HG03108 (cell line): ENCODE results near the gene MAP4K1.
"Not testable (repeated sequence)": the region's sequence is repeated elsewhere in the genome, so short reads cannot be mapped to it uniquely, and the experiment has no call there.

Source experiments
- ATAC-seq: cut with Tn5 transposase; IDR thresholded peaks from one replicate; pipeline ENCODE4 v1.9.1; 2021; ENCODE audit warnings: moderate library complexity; ENCODE audit not compliant: unreplicated experiment

Gene MAP4K1

GRCh38 chr19:38653028-38653571, 35.3 kb upstream of the MAP4K1 start:
- ATAC-seq: no peak

- no peak for ATAC-seq
Observed at GRCh38 chr19:38650911-38651584, 33.3 kb upstream of the MAP4K1 start.

GRCh38 chr19:38650172-38650775, 32.5 kb upstream of the MAP4K1 start:
- no peak for ATAC-seq

- no peak for ATAC-seq
Observed at GRCh38 chr19:38649305-38650171, 31.8 kb upstream of the MAP4K1 start.

GRCh38 chr19:38648769-38649304, 31.1 kb upstream of the MAP4K1 start:
- no peak for ATAC-seq

- no peak for ATAC-seq
Observed at GRCh38 chr19:38647966-38648768, 30.4 kb upstream of the MAP4K1 start.

- ATAC-seq: peak; percentile 79
Observed at GRCh38 chr19:38647368-38647965, 29.7 kb upstream of the MAP4K1 start, which contains the start of gene ACTN4. Gene ACTN4, plus strand, starts transcription at chr19:38647649. Its CDS starts 97 bp downstream, at chr19:38647746.

GRCh38 chr19:38644719-38645118, 27.0 kb upstream of the MAP4K1 start:
- ATAC-seq: no peak

- no peak for ATAC-seq
Observed at GRCh38 chr19:38642176-38642575, 24.4 kb upstream of the MAP4K1 start.

- ATAC-seq: no peak
Observed at GRCh38 chr19:38640368-38640767, 22.6 kb upstream of the MAP4K1 start.

- ATAC-seq: no peak
Observed at GRCh38 chr19:38639679-38640078, 21.9 kb upstream of the MAP4K1 start.

- ATAC-seq: no peak
Observed at GRCh38 chr19:38638461-38638860, 20.7 kb upstream of the MAP4K1 start.

GRCh38 chr19:38635483-38636399, 18.0 kb upstream of the MAP4K1 start:
- no peak for ATAC-seq

- no peak for ATAC-seq
Observed at GRCh38 chr19:38634757-38635482, 17.2 kb upstream of the MAP4K1 start.

- ATAC-seq: no peak
Observed at GRCh38 chr19:38632476-38633213, 14.9 kb upstream of the MAP4K1 start.

- ATAC-seq: not testable (repeated sequence)
Observed at GRCh38 chr19:38631811-38632475, 14.2 kb upstream of the MAP4K1 start.

GRCh38 chr19:38631301-38631700, 13.5 kb upstream of the MAP4K1 start:
- ATAC-seq: not testable (repeated sequence)
